ENCODE measurements around the gene CYTIP. TPM values are rescaled to one million over a fixed set of nuclear protein-coding genes. Genes with fewer than 3 reads are reported as not detected.

Gene CYTIP
- total and polyA plus RNA-seq, 2 of the 13 experiments (the other 11 are each of a cell fraction or from before 2014, with no cell fraction given), result not detected

- Histone ChIP-seq H3K4me1 (ENCODE audit: insufficient read depth, low read length) (no peaks in the 10 kb centered on the region), H4K20me1 (ENCODE audit: insufficient read depth, low read length) (no peaks in the 10 kb centered on the region), H3K9ac (ENCODE audit: insufficient read depth, low read depth, low read length) (no peak overlapping the region), H3K9me3 (ENCODE audit: low read length) (peaks cover 19% of the 10 kb centered on the region), H3K27me3 (ENCODE audit: control insufficient read depth in 1 of 2, insufficient read depth in 2 of 2, low read length in 2 of 2) (no peaks in the 10 kb centered on the region), H3K4me2 (ENCODE audit: low read depth, low read length) (no peak overlapping the region), H3K4me3 (replicated peaks in 1 of 3; ENCODE audit: insufficient read depth in 1 of 3, low read depth in 2 of 3, low read length in 3 of 3) (no peak overlapping the region), H3K36me3 (replicated peaks in 1 of 2; ENCODE audit: control insufficient read depth in 1 of 2, insufficient read depth in 2 of 2, low read length in 2 of 2) (no peaks in the 10 kb centered on the region), H3K79me2 (ENCODE audit: insufficient read depth, low read length) (no peaks in the 10 kb centered on the region), H3K27ac (ENCODE audit: extremely low read length, insufficient read depth, low read length) (no peak overlapping the region), H2AFZ (ENCODE audit: low read length) (no peak overlapping the region)
- no peak for FAIRE-seq
- intact Hi-C loops (cut with micrococcal nuclease; ENCODE audit: unreplicated experiment), result no loop called here
- CTCF ChIA-PET (ENCODE audit: low intra/inter-chr PET ratio, low total read pairs), result no interaction called here
- POLR2A ChIA-PET, result no interaction called here
- no peak for TF ChIP-seq TP53 (CRISPR knock-in tag; conservative IDR thresholded peaks at IDR 0.05)
- TF ChIP-seq, protein P1, sequence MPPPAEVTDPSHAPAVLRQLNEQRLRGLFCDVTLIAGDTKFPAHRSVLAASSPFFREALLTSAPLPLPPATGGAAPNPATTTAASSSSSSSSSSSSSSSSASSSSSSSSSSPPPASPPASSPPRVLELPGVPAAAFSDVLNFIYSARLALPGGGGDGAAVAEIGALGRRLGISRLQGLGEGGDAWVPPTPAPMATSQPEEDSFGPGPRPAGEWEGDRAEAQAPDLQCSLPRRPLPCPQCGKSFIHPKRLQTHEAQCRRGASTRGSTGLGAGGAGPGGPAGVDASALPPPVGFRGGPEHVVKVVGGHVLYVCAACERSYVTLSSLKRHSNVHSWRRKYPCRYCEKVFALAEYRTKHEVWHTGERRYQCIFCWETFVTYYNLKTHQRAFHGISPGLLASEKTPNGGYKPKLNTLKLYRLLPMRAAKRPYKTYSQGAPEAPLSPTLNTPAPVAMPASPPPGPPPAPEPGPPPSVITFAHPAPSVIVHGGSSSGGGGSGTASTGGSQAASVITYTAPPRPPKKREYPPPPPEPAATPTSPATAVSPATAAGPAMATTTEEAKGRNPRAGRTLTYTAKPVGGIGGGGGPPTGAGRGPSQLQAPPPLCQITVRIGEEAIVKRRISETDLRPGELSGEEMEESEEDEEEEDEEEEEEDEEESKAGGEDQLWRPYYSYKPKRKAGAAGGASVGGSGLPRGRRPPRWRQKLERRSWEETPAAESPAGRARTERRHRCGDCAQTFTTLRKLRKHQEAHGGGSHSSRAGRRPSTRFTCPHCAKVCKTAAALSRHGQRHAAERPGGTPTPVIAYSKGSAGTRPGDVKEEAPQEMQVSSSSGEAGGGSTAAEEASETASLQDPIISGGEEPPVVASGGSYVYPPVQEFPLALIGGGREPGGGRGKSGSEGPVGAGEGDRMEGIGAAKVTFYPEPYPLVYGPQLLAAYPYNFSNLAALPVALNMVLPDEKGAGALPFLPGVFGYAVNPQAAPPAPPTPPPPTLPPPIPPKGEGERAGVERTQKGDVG (CRISPR knock-in tag; IDR thresholded peaks at IDR 0.05; ENCODE audit: borderline replicate concordance), result no peak
- no peak for TF ChIP-seq SMC3 (IDR thresholded peaks at IDR 0.05; ENCODE audit: low read length)
- TF ChIP-seq KDM2A (CRISPR knock-in tag; IDR thresholded peaks at IDR 0.05; ENCODE audit: borderline replicate concordance, low read depth), result no peak
- no peak for TF ChIP-seq GABPB1 (CRISPR knock-in tag; IDR thresholded peaks at IDR 0.05)
- no peak for ATAC-seq
- WGBS (ENCODE audit: low lambda C conversion rate), result 14% methylated on average over 4 of the region's 4 CpGs
- in situ Hi-C loops (cut with HindIII; ENCODE audit: extremely low pct_ligation_motif_present, low pct_unique_long_range_greater_than_20kb), result no loop called here
- DNase-seq (ENCODE audit: low spot score), result no peak
- no TSS peak for BruUV-seq (replicated peaks)
Observed at GRCh38 chr2:157426477-157426994, 17.4 kb downstream of the CYTIP start.

- no TSS peak for BruUV-seq (replicated peaks)
- CTCF ChIA-PET (ENCODE audit: low intra/inter-chr PET ratio, low total read pairs), result no interaction called here
- Histone ChIP-seq H3K36me3 (replicated peaks in 1 of 2; ENCODE audit: control insufficient read depth in 1 of 2, insufficient read depth in 2 of 2, low read length in 2 of 2) (no peaks in the 10 kb centered on the region), H3K4me1 (ENCODE audit: insufficient read depth, low read length) (no peaks in the 10 kb centered on the region), H4K20me1 (ENCODE audit: insufficient read depth, low read length) (no peaks in the 10 kb centered on the region), H3K27me3 (ENCODE audit: control insufficient read depth in 1 of 2, insufficient read depth in 2 of 2, low read length in 2 of 2) (0 out of 5 replicates have a peak, but pooled peaks cover 0 to under 1% of the 10 kb centered on the region in 2 experiments), H3K27ac (ENCODE audit: extremely low read length, insufficient read depth, low read length) (no peak overlapping the region), H3K4me3 (replicated peaks in 1 of 3; ENCODE audit: insufficient read depth in 1 of 3, low read depth in 2 of 3, low read length in 3 of 3) (no peak overlapping the region), H3K4me2 (ENCODE audit: low read depth, low read length) (no peak overlapping the region), H3K9me3 (ENCODE audit: low read length) (peaks cover 19% of the 10 kb centered on the region), H2AFZ (ENCODE audit: low read length) (no peak overlapping the region), H3K79me2 (ENCODE audit: insufficient read depth, low read length) (no peaks in the 10 kb centered on the region), H3K9ac (ENCODE audit: insufficient read depth, low read depth, low read length) (no peak overlapping the region)
- in situ Hi-C loops (cut with HindIII; ENCODE audit: extremely low pct_ligation_motif_present, low pct_unique_long_range_greater_than_20kb) (no loop called here), intact Hi-C loops (cut with micrococcal nuclease; ENCODE audit: unreplicated experiment) (no loop called here)
- 0% methylated on average over 1 of the region's 1 CpG for WGBS (ENCODE audit: low lambda C conversion rate)
- POLR2A ChIA-PET, result no interaction called here
- FAIRE-seq (no peak), ATAC-seq (no peak), DNase-seq (ENCODE audit: low spot score) (no peak)
- no peak for TF ChIP-seq POLR2A (IDR thresholded peaks at IDR 0.05; ENCODE audit: insufficient read depth in 1 of 2, low read depth in 2 of 2, low read length in 2 of 2)
- TF ChIP-seq RFX3 (CRISPR knock-in tag; IDR thresholded peaks at IDR 0.05), result no peak
- no peak for TF ChIP-seq ZSCAN20 (CRISPR knock-in tag; IDR thresholded peaks at IDR 0.05; ENCODE audit: borderline replicate concordance)
- TF ChIP-seq BCL6 (CRISPR knock-in tag; IDR thresholded peaks at IDR 0.05), result no peak
- TF ChIP-seq GABPB1 (CRISPR knock-in tag; IDR thresholded peaks at IDR 0.05), result no peak
- no peak for TF ChIP-seq ZNF766 (CRISPR knock-in tag; IDR thresholded peaks at IDR 0.05; ENCODE audit: borderline replicate concordance)
- TF ChIP-seq ZNF556 (CRISPR knock-in tag; IDR thresholded peaks at IDR 0.05; ENCODE audit: borderline replicate concordance), result no peak
- TF ChIP-seq STAG1 (CRISPR knock-in tag; IDR thresholded peaks at IDR 0.05), result no peak
Observed at GRCh38 chr2:157424374-157424773, 19.5 kb downstream of the CYTIP start.
